ENCODE measurements around the gene UBE2A.

Gene UBE2A

GRCh38 chrX:119574394-119575266, at the start of gene UBE2A:
Gene UBE2A (plus strand): TSS chrX:119574563. CDS start chrX:119574712, 149 bp downstream.
- DNase-seq = peak; percentile 73

- DNase-seq = no peak
These were observed 44.8 kb upstream of the UBE2A start for GRCh38 chrX:119529345-119530276.

GRCh38 chrX:119537487-119537886, 36.9 kb upstream of the UBE2A start:
- no peak for DNase-seq

GRCh38 chrX:119539872-119540271, 34.5 kb upstream of the UBE2A start:
- DNase-seq = no peak

- DNase-seq = peak; percentile 59
These were observed 33.2 kb upstream of the UBE2A start for GRCh38 chrX:119541188-119541587.

GRCh38 chrX:119549327-119550016, 24.9 kb upstream of the UBE2A start:
- DNase-seq = no peak

GRCh38 chrX:119552508-119552907, 21.9 kb upstream of the UBE2A start:
- DNase-seq = no peak

GRCh38 chrX:119565107-119565663, 9.2 kb upstream of the UBE2A start, which contains the start of gene STEEP1:
Gene STEEP1 (minus strand): TSS chrX:119565409. CDS start chrX:119565355, 54 bp downstream.
- peak; percentile 68 for DNase-seq

- no peak for DNase-seq
These were observed 4.0 kb upstream of the UBE2A start for GRCh38 chrX:119570351-119570835.

GRCh38 chrX:119573222-119573621, 1.1 kb upstream of the UBE2A start:
- DNase-seq = no peak

GRCh38 chrX:119573840-119574393, 446 bp upstream of the UBE2A start:
- no peak for DNase-seq

GRCh38 chrX:119579414-119579813, 5.1 kb downstream of the UBE2A start:
- DNase-seq = no peak

GRCh38 chrX:119583431-119584059, 9.2 kb downstream of the UBE2A start:
- DNase-seq = no peak

GRCh38 chrX:119589810-119590209, 15.4 kb downstream of the UBE2A start:
- DNase-seq = no peak

- DNase-seq = no peak
These were observed 28.4 kb downstream of the UBE2A start for GRCh38 chrX:119602701-119603255.

GRCh38 chrX:119604766-119605463, 30.6 kb downstream of the UBE2A start:
- no peak for DNase-seq

- no peak for DNase-seq
These were observed 31.3 kb downstream of the UBE2A start for GRCh38 chrX:119605464-119606279.

- peak; percentile 70 for DNase-seq
These were observed 32.1 kb downstream of the UBE2A start, which contains the start of gene NKRF for GRCh38 chrX:119606280-119607017. Gene NKRF (minus strand): TSS chrX:119606424.

GRCh38 chrX:119607018-119607389, 32.6 kb downstream of the UBE2A start:
- no peak for DNase-seq

All from kidney glomerular epithelial cell (primary cell).